ENCODE measurements around the gene MGP.
A peak's percentile ranks its signal among the peaks of the same experiment; 100 is the strongest.

DNA sequence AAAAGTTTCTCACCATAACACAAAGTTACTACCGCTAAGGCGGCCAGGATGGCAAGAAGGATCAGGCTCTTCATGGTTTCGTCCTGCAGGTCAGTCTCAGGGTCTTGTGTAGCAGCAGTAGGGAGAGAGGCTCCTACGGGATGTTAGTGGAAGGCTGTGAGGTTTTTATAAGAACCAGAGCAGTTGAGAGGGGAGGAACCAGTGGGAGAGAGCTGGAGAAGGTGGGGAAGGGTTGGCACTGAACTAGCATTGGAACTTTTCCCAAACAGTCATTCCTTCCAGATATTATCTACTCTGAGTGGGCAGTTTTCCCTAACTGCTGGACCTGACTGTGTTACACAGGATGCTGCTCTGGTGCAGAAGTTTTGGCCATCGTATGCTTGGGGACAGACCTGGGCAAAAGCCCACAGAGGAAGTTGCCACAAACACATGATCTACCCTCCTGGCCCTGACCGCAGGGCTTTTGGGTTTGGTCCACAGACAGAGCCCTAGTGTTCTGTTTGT lies at the start of gene MGP:
- TF ChIP-seq POLR2A (IDR thresholded peaks at IDR 0.05) (peak in 3 of 4 donors; percentile 42 to 63 (median 61)), CTCF (IDR thresholded peaks at IDR 0.05) (no peak)
